Fibroblast of pulmonary artery (primary cell): ENCODE measurements around the gene GZMB.

ENCODE experiments used
- DNase-seq: peaks from one replicate; pipeline ENCODE4 v3.0.0-alpha.2; 2010; ENCODE audit warnings: low read depth
- H3K4me3 ChIP-seq: replicated peaks from 2 replicates; pipeline ENCODE4 v1.5.1; 2011; ENCODE audit warnings: low read depth, mild to moderate bottlenecking, control low read depth, low read length, moderate library complexity
- TF ChIP-seq, protein P1 (sequence below): IDR thresholded peaks from 2 replicates; pipeline ENCODE4 v1.5.1; 2011; ENCODE audit warnings: mild to moderate bottlenecking, control low read depth, low read length, inconsistent platforms; ENCODE audit errors: missing control alignments

The GZMB gene, protein sequence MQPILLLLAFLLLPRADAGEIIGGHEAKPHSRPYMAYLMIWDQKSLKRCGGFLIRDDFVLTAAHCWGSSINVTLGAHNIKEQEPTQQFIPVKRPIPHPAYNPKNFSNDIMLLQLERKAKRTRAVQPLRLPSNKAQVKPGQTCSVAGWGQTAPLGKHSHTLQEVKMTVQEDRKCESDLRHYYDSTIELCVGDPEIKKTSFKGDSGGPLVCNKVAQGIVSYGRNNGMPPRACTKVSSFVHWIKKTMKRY

DNA sequence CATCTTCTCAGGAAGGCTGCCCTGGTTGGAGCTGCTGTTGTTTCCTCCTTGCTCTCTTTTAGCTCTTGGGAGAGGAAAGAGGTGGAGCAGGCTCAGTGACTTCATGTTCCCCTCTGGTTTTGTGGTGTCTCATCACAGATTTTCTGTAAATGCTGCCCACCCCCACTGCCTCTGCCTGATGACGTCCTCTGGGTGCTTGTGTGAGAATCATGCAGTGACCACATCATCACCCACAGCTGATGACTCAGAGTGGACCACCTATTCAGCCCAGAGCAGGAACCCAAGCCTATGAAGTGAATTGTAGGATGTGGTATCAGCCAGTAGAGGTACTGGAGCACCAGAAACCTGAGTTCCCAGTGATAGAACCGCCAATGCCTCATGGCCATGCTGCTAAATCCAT lies at the start of gene GZMB:
GZMB (minus strand) TSS at position 33 of the 400 bp plus-strand sequence; CDS start at position 3, 30 bp downstream.
- TF ChIP-seq, protein P1, sequence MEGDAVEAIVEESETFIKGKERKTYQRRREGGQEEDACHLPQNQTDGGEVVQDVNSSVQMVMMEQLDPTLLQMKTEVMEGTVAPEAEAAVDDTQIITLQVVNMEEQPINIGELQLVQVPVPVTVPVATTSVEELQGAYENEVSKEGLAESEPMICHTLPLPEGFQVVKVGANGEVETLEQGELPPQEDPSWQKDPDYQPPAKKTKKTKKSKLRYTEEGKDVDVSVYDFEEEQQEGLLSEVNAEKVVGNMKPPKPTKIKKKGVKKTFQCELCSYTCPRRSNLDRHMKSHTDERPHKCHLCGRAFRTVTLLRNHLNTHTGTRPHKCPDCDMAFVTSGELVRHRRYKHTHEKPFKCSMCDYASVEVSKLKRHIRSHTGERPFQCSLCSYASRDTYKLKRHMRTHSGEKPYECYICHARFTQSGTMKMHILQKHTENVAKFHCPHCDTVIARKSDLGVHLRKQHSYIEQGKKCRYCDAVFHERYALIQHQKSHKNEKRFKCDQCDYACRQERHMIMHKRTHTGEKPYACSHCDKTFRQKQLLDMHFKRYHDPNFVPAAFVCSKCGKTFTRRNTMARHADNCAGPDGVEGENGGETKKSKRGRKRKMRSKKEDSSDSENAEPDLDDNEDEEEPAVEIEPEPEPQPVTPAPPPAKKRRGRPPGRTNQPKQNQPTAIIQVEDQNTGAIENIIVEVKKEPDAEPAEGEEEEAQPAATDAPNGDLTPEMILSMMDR: no peak
- H3K4me3 ChIP-seq: no peak within 1 kb of the TSS
- no peak for DNase-seq

DNA sequence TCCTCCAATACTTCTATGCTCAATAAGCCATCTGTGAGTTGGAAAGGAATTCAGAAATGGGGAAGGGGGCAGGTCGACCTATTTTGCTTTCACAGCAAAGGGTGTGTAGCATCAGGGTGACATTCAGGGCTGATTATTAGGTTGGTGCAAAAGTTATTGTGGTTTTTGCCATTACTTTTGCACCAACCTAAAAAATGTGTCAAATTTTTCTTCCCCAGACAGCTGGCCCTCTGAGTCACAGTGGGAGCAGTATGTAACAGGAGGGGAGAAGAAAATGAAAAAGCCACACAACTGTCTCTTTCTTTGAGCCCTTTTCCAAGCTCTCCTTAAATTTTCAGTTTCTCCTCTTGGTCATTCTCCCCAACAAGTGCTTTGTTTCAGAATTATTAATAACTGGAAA lies 47.1 kb upstream of the GZMB start:
- TF ChIP-seq, protein P1: no peak
- no peak for DNase-seq
- no peak overlapping the region for H3K4me3 ChIP-seq

DNA sequence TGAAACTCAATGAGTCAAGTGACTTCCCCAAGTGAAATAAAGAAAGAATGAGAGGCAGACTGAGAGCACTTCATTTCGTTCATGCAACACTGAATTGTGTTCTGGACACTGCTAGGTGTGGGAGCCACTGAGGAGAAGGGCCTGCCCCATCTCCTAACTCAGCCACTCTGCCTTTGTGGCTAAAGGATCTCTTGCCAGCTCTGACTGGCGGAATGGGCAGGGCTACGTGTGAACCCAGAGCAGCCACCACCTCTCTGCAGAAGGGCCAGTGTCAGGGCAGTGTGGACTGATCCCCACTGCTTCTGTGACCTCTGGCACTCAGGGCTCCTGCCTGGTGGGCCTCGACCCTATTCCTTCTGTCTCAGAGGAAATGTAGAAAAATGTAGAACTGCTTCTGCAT lies 46.5 kb upstream of the GZMB start:
- no peak overlapping the region for H3K4me3 ChIP-seq
- no peak for DNase-seq
- TF ChIP-seq, protein P1: no peak

DNA sequence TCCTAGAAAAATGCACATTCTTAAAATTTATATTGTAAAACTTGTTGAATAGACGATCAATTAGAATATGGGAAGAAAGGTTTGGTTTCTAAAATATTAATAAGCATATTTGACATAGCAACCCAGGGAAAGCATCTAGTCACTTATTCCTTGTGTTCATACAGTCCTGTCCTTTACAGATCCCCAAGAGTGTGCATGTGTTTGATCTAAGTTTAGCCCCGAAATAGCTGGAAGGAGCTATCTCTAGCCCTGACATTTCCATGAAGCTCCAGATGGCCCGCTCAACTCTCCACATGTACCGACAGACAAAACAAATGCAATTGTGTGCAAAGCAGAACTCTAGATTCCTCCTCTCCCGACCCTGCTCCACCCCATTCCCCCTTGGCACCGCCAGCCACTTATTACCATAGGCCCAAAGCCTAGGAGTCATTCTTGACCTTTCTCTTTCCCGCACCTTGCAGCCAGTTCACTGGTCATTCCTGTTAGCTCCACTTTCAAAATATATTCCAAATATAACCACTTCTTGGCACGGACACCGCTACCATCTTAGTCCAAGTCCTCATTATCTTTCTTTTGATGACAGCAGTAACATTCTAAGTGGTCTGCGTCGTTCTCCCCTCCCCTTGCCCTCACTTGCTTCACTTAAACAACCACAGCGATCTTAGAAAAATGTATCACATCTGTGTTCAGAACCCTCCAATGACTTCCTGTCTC lies 45.4 kb upstream of the GZMB start:
- no peak overlapping the region for H3K4me3 ChIP-seq

DNA sequence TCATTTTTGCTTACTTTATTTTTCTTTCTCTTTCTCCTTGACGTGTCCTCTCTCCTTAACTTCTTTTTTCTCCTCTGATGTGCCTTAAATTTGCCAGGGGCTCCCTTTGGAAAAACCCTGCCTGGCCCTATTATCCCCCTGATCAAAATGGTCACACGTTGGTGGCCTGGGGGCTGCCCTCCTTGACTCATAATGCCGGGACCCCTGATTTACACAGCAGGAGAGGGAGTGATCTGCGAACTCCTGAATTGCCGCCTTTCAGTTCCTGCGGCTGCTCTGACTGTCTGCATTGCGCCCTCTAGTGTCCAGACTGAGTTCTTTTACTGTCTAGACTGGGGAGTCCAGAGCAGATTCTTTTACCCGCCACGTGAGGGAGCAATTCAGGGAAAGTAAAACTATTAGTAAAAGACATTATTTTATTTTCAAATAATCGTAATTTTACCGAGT lies 44.8 kb upstream of the GZMB start:
- peak; percentile 93 for DNase-seq
- H3K4me3 ChIP-seq: peak overlapping the region; percentile 21

More for the DNA sequence above, 45.4 kb upstream of the GZMB start:
- TF ChIP-seq, protein P1: no peak
- no peak for DNase-seq

DNA sequence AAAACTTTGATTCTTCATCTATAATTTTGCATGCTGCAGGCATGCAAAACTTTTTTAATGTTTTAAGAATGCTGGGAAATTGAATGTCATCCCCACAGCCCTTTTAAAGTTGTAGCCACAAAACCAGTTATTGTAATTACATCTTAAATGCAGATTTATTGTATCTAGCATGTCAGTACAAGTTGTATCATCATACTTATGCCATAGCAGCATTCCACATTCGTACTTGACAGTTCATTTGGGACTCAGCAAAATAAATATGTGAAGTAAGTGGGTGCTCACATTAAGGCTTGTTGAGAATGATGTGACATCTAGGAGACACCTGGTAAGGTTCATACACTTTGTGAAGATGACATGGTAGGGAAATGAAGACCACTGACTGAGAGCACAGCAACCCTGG lies 44.0 kb upstream of the GZMB start:
- H3K4me3 ChIP-seq: no peak overlapping the region
- TF ChIP-seq, protein P1: no peak
- DNase-seq: no peak

More for the DNA sequence above, 44.8 kb upstream of the GZMB start:
- TF ChIP-seq, protein P1: no peak
